ENCODE results near the gene DPY30.
"Not testable (repeated sequence)": the region's sequence is repeated elsewhere in the genome, so short reads cannot be mapped to it uniquely, and the experiment has no call there.

The DPY30 gene

GRCh38 chr2:32054583-32054982 is 15.0 kb upstream of the DPY30 start:
- H3K4me3 ChIP-seq (ENCODE audit: low read depth, low read length); H2AFZ ChIP-seq (ENCODE audit: low read length, unreplicated experiment); H3K27ac ChIP-seq (ENCODE audit: low read depth, low read length); H3K4me1 ChIP-seq (ENCODE audit: control insufficient read depth, insufficient read depth, low read length, unreplicated experiment); H3K79me2 ChIP-seq (ENCODE audit: control insufficient read depth, insufficient read depth, low read length, unreplicated experiment); H3K27me3 ChIP-seq (ENCODE audit: insufficient read depth, low read length); H3K36me3 ChIP-seq (ENCODE audit: insufficient read depth, low read length): not testable (repeated sequence)

- H2AFZ ChIP-seq (ENCODE audit: low read length, unreplicated experiment): no peak overlapping the region
- no peaks in the 10 kb centered on the region for H3K36me3 ChIP-seq (ENCODE audit: insufficient read depth, low read length)
- H3K79me2 ChIP-seq (ENCODE audit: control insufficient read depth, insufficient read depth, low read length, unreplicated experiment): no peaks in the 10 kb centered on the region
- no peak overlapping the region for H3K4me3 ChIP-seq (ENCODE audit: low read depth, low read length)
- H3K27ac ChIP-seq (ENCODE audit: low read depth, low read length): no peak overlapping the region
- H3K4me1 ChIP-seq (ENCODE audit: control insufficient read depth, insufficient read depth, low read length, unreplicated experiment): no peaks in the 10 kb centered on the region
- no peaks in the 10 kb centered on the region for H3K27me3 ChIP-seq (ENCODE audit: insufficient read depth, low read length)
These were observed 12.3 kb upstream of the DPY30 start for GRCh38 chr2:32051836-32052439.

GRCh38 chr2:32043561-32043960 is 4.0 kb upstream of the DPY30 start:
- Histone ChIP-seq H3K4me1 (ENCODE audit: control insufficient read depth, insufficient read depth, low read length, unreplicated experiment) (peaks cover 5% of the 10 kb centered on the region), H3K27ac (ENCODE audit: low read depth, low read length) (no peak overlapping the region), H3K79me2 (ENCODE audit: control insufficient read depth, insufficient read depth, low read length, unreplicated experiment) (peaks cover 10% of the 10 kb centered on the region), H2AFZ (ENCODE audit: low read length, unreplicated experiment) (no peak overlapping the region), H3K36me3 (ENCODE audit: insufficient read depth, low read length) (no peaks in the 10 kb centered on the region), H3K4me3 (ENCODE audit: low read depth, low read length) (no peak overlapping the region), H3K27me3 (ENCODE audit: insufficient read depth, low read length) (no peaks in the 10 kb centered on the region)

GRCh38 chr2:32034198-32034887 is 5.3 kb downstream of the DPY30 start:
- not testable (repeated sequence) for H3K4me3 ChIP-seq (ENCODE audit: low read depth, low read length); H3K27ac ChIP-seq (ENCODE audit: low read depth, low read length); H2AFZ ChIP-seq (ENCODE audit: low read length, unreplicated experiment); H3K27me3 ChIP-seq (ENCODE audit: insufficient read depth, low read length); H3K36me3 ChIP-seq (ENCODE audit: insufficient read depth, low read length)
- H3K4me1 ChIP-seq (ENCODE audit: control insufficient read depth, insufficient read depth, low read length, unreplicated experiment): peaks cover 10% of the 10 kb centered on the region
- H3K79me2 ChIP-seq (ENCODE audit: control insufficient read depth, insufficient read depth, low read length, unreplicated experiment): peaks cover 16% of the 10 kb centered on the region

- not testable (repeated sequence) for H2AFZ ChIP-seq (ENCODE audit: low read length, unreplicated experiment); H3K4me1 ChIP-seq (ENCODE audit: control insufficient read depth, insufficient read depth, low read length, unreplicated experiment); H3K79me2 ChIP-seq (ENCODE audit: control insufficient read depth, insufficient read depth, low read length, unreplicated experiment); H3K4me3 ChIP-seq (ENCODE audit: low read depth, low read length); H3K27me3 ChIP-seq (ENCODE audit: insufficient read depth, low read length); H3K27ac ChIP-seq (ENCODE audit: low read depth, low read length); H3K36me3 ChIP-seq (ENCODE audit: insufficient read depth, low read length)
These were observed 20.7 kb downstream of the DPY30 start for GRCh38 chr2:32018789-32019482.

GRCh38 chr2:32012872-32013271 is 26.7 kb downstream of the DPY30 start:
- Histone ChIP-seq H3K79me2 (ENCODE audit: control insufficient read depth, insufficient read depth, low read length, unreplicated experiment) (peaks cover 20% of the 10 kb centered on the region), H3K27ac (ENCODE audit: low read depth, low read length) (no peak overlapping the region), H3K27me3 (ENCODE audit: insufficient read depth, low read length) (no peaks in the 10 kb centered on the region), H2AFZ (ENCODE audit: low read length, unreplicated experiment) (no peak overlapping the region), H3K36me3 (ENCODE audit: insufficient read depth, low read length) (no peaks in the 10 kb centered on the region), H3K4me3 (ENCODE audit: low read depth, low read length) (no peak overlapping the region), H3K4me1 (ENCODE audit: control insufficient read depth, insufficient read depth, low read length, unreplicated experiment) (peaks cover 16% of the 10 kb centered on the region)

GRCh38 chr2:32011485-32011960 is 28.1 kb downstream of the DPY30 start:
- Histone ChIP-seq H3K27me3 (ENCODE audit: insufficient read depth, low read length) (no peaks in the 10 kb centered on the region), H3K79me2 (ENCODE audit: control insufficient read depth, insufficient read depth, low read length, unreplicated experiment) (peaks cover 31% of the 10 kb centered on the region), H3K4me3 (ENCODE audit: low read depth, low read length) (peak overlapping the region; percentile 91), H3K36me3 (ENCODE audit: insufficient read depth, low read length) (no peaks in the 10 kb centered on the region), H3K4me1 (ENCODE audit: control insufficient read depth, insufficient read depth, low read length, unreplicated experiment) (peaks cover 19% of the 10 kb centered on the region), H3K27ac (ENCODE audit: low read depth, low read length) (peak overlapping the region; percentile 84), H2AFZ (ENCODE audit: low read length, unreplicated experiment) (peak overlapping the region; percentile 93)

- no peaks in the 10 kb centered on the region for H3K27me3 ChIP-seq (ENCODE audit: insufficient read depth, low read length)
- H2AFZ ChIP-seq (ENCODE audit: low read length, unreplicated experiment): peak within 1 kb of the TSS; percentile 93
- H3K36me3 ChIP-seq (ENCODE audit: insufficient read depth, low read length): no peaks in the 10 kb centered on the region
- H3K27ac ChIP-seq (ENCODE audit: low read depth, low read length): peak within 1 kb of the TSS; percentile 84
- H3K4me1 ChIP-seq (ENCODE audit: control insufficient read depth, insufficient read depth, low read length, unreplicated experiment): peaks cover 19% of the 10 kb centered on the region
- peaks cover 38% of the 10 kb centered on the region for H3K79me2 ChIP-seq (ENCODE audit: control insufficient read depth, insufficient read depth, low read length, unreplicated experiment)
- H3K4me3 ChIP-seq (ENCODE audit: low read depth, low read length): peak within 1 kb of the TSS; percentile 97
These were observed 28.7 kb downstream of the DPY30 start, which contains the start of gene MEMO1 for GRCh38 chr2:32010670-32011484. TSS of gene MEMO1 (minus strand) at chr2:32011008. CDS start at chr2:32010247, 761 bp downstream.

- H2AFZ ChIP-seq (ENCODE audit: low read length, unreplicated experiment); H3K27ac ChIP-seq (ENCODE audit: low read depth, low read length); H3K27me3 ChIP-seq (ENCODE audit: insufficient read depth, low read length); H3K36me3 ChIP-seq (ENCODE audit: insufficient read depth, low read length): not testable (repeated sequence)
- Histone ChIP-seq H3K4me3 (ENCODE audit: low read depth, low read length) (peak overlapping the region; percentile 60), H3K4me1 (ENCODE audit: control insufficient read depth, insufficient read depth, low read length, unreplicated experiment) (peaks cover 19% of the 10 kb centered on the region), H3K79me2 (ENCODE audit: control insufficient read depth, insufficient read depth, low read length, unreplicated experiment) (peaks cover 44% of the 10 kb centered on the region)
These were observed 29.3 kb downstream of the DPY30 start for GRCh38 chr2:32010280-32010669.

GRCh38 chr2:32009516-32010256 is 29.9 kb downstream of the DPY30 start:
- no peaks in the 10 kb centered on the region for H3K36me3 ChIP-seq (ENCODE audit: insufficient read depth, low read length)
- H3K79me2 ChIP-seq (ENCODE audit: control insufficient read depth, insufficient read depth, low read length, unreplicated experiment): peaks cover 50% of the 10 kb centered on the region
- no peaks in the 10 kb centered on the region for H3K27me3 ChIP-seq (ENCODE audit: insufficient read depth, low read length)
- H3K27ac ChIP-seq (ENCODE audit: low read depth, low read length): peak overlapping the region; percentile 30
- H3K4me3 ChIP-seq (ENCODE audit: low read depth, low read length): peak overlapping the region; percentile 97
- peaks cover 19% of the 10 kb centered on the region for H3K4me1 ChIP-seq (ENCODE audit: control insufficient read depth, insufficient read depth, low read length, unreplicated experiment)
- peak overlapping the region; percentile 28 for H2AFZ ChIP-seq (ENCODE audit: low read length, unreplicated experiment)
